ENCODE data around the gene TMEM187. TPM values are rescaled to one million over a fixed set of nuclear protein-coding genes. Genes with fewer than 3 reads are reported as not detected.

Gene TMEM187
- total and polyA plus RNA-seq, 9 donors = 2.6 to 11.6 (median 9.4) TPM

GRCh38 chrX:153939573-153939972 is 33.0 kb upstream of the TMEM187 start:
- Histone ChIP-seq H3K27me3 (no peaks in the 10 kb centered on the region), H3K36me3 (no peaks in the 10 kb centered on the region), H3K27ac (no peak overlapping the region), H3K9me3 (no peaks in the 10 kb centered on the region), H3K4me1 (ENCODE audit: insufficient read depth) (no peaks in the 10 kb centered on the region), H3K4me3 (no peak overlapping the region)
- 59 to 66% (median 63%) methylated on average over 7 of the region's 7 CpGs for WGBS, 3 donors
- no peak for DNase-seq
- TF ChIP-seq POLR2A (IDR thresholded peaks at IDR 0.05) = no peak
- TF ChIP-seq CTCF (IDR thresholded peaks at IDR 0.05) = no peak
- no peak for TF ChIP-seq EP300 (IDR thresholded peaks at IDR 0.05)
- intact Hi-C loops (cut with DNase I) = no loop called here

GRCh38 chrX:153941336-153942252 is 31.0 kb upstream of the TMEM187 start:
- WGBS, 3 donors = 42 to 57% (median 47%) methylated on average over 20 to 23 of the region's 23 CpGs
- Histone ChIP-seq H3K36me3 (no peaks in the 10 kb centered on the region), H3K4me1 (ENCODE audit: insufficient read depth) (no peaks in the 10 kb centered on the region), H3K4me3 (no peak overlapping the region), H3K27ac (no peak overlapping the region), H3K27me3 (no peaks in the 10 kb centered on the region), H3K9me3 (no peaks in the 10 kb centered on the region)
- no peak for TF ChIP-seq EP300 (IDR thresholded peaks at IDR 0.05)
- no peak for TF ChIP-seq CTCF (IDR thresholded peaks at IDR 0.05)
- TF ChIP-seq POLR2A (IDR thresholded peaks at IDR 0.05) = no peak
- no peak for DNase-seq
- intact Hi-C loops (cut with DNase I) = loop anchor here in 2 of 4 donors (10.0 kb wide), 2 partner anchors 337 to 977 kb away; no protein-coding TSS in a partner anchor

GRCh38 chrX:153944140-153944799 is 28.3 kb upstream of the TMEM187 start, which contains the start of gene RENBP:
Gene RENBP (minus strand): TSS chrX:153944643. CDS start chrX:153944610, 33 bp downstream.
- WGBS, 3 donors = 37 to 52% (median 44%) methylated on average over 31 of the region's 31 CpGs
- DNase-seq = no peak
- Histone ChIP-seq H3K9me3 (no peaks in the 10 kb centered on the region), H3K27me3 (no peaks in the 10 kb centered on the region), H3K36me3 (no peaks in the 10 kb centered on the region), H3K4me1 (ENCODE audit: insufficient read depth) (peaks cover 4% of the 10 kb centered on the region), H3K27ac (no peak within 1 kb of the TSS), H3K4me3 (no peak within 1 kb of the TSS)
- TF ChIP-seq CTCF (IDR thresholded peaks at IDR 0.05) (no peak), POLR2A (IDR thresholded peaks at IDR 0.05) (no peak), EP300 (IDR thresholded peaks at IDR 0.05) (no peak)
- intact Hi-C loops (cut with DNase I) = loop anchor here in 2 of 4 donors (10.0 kb wide), 2 partner anchors 339 to 979 kb away; no protein-coding TSS in a partner anchor

GRCh38 chrX:153944800-153945150 is 27.8 kb upstream of the TMEM187 start:
- no peak for TF ChIP-seq POLR2A (IDR thresholded peaks at IDR 0.05)
- TF ChIP-seq EP300 (IDR thresholded peaks at IDR 0.05) = no peak
- TF ChIP-seq CTCF (IDR thresholded peaks at IDR 0.05) = no peak
- Histone ChIP-seq H3K36me3 (no peaks in the 10 kb centered on the region), H3K4me1 (ENCODE audit: insufficient read depth) (peaks cover 4% of the 10 kb centered on the region), H3K27me3 (no peaks in the 10 kb centered on the region), H3K27ac (no peak overlapping the region), H3K9me3 (no peaks in the 10 kb centered on the region), H3K4me3 (no peak overlapping the region)
- 54 to 69% (median 64%) methylated on average over 6 of the region's 6 CpGs for WGBS, 3 donors
- DNase-seq = no peak
- intact Hi-C loops (cut with DNase I) = loop anchor here in 2 of 4 donors (10.0 kb wide), 2 partner anchors 340 to 980 kb away; no protein-coding TSS in a partner anchor

Measured in ovary (tissue), 9 donors.